Adipose tissue (tissue), 3 donors: Measurements from ENCODE around the gene TSTD2. TPM values are rescaled to one million over a fixed set of nuclear protein-coding genes. Genes with fewer than 3 reads are reported as not detected.
A peak's percentile ranks its signal among the peaks of the same experiment; 100 is the strongest.
"Not testable (repeated sequence)": the region's sequence is repeated elsewhere in the genome, so short reads cannot be mapped to it uniquely, and the experiment has no call there.

ENCODE experiments used
- H3K27ac ChIP-seq: one replicate; pipeline ENCODE4 v1.5.1; 2013; ENCODE audit warnings: low read depth, low read length
- WGBS, 3 donors: extraction: QIAGEN DNeasy Blood & Tissue Kit; methylation state at CpG; one replicate each; pipeline ENCODE4 v1.1.7; 2013; 5-methylcytosine and 5-hydroxymethylcytosine counted together
- polyA plus RNA-seq, 3 donors: library from polyadenylated mRNA; stranded (reverse); fragments of 200-250 nt; gene quantifications; one replicate each; pipeline ENCODE4 v1.2.3, GENCODE V29; 2013
- donor health status: healthy with polysubstance abuse.
- donor health status: Bipolar disorder and iron deficiency.
- donor health status: healthy.

TSTD2 gene
- polyA plus RNA-seq, 3 donors = 6.5 to 10.3 (median 9.8) TPM

DNA sequence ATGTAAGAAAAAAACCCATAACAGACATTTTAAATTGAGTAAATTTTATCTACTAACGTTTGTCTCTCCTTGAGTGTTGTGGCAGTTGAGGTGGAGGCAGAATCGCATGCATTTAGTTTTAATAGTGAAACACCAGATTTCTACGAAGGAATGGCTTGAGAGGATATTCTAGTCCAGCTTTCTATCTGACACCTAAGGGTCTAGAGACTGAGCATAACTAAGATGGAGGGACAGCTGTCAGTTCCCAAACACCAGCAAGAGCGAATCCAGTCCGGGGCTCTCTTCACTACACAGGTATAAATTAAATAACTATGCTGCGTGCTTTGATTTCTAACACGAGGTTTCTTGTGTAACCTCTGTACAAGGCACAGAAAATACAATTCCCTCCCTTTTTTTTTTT lies 1.9 kb upstream of the TSTD2 start:
- no peak overlapping the region for H3K27ac ChIP-seq
- WGBS, 3 donors = 64 to 77% (median 76%) methylated on average over 7 of the region's 7 CpGs

DNA sequence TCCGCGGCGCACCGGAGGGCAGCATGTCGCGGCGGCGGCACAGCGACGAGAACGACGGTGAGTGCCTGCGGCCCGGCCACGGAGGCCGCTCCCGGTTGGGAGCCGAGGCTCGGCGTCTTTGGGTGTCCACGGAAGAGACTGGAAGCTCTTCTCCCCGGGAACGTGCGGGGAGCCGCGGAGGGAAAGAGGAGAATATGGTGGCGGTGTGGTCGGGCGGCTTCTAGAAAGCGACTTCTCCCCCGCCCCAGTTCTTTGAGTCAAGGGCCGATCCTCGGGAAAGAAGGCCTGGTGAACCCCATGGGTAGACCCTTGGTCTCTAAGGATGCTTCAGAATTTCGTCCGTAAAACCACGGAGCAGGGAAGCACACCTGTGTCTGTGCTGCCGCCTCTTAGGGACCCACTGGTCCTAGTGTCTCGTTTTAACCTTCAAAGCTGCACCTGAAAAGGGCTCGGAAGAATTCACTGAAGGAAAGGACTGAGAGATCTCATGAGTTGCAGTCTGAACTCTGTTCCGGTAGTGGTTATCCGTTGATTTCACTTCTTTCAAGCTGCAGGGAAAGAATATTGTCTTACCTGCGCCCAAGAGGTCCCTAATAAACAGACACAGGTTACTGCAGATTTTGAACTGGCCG lies 807 bp upstream of the TSTD2 start:
- 0 to 1% (median 1%) methylated on average over 33 to 43 of the region's 43 CpGs for WGBS, 3 donors
- H3K27ac ChIP-seq = peak overlapping the region; percentile 86

DNA sequence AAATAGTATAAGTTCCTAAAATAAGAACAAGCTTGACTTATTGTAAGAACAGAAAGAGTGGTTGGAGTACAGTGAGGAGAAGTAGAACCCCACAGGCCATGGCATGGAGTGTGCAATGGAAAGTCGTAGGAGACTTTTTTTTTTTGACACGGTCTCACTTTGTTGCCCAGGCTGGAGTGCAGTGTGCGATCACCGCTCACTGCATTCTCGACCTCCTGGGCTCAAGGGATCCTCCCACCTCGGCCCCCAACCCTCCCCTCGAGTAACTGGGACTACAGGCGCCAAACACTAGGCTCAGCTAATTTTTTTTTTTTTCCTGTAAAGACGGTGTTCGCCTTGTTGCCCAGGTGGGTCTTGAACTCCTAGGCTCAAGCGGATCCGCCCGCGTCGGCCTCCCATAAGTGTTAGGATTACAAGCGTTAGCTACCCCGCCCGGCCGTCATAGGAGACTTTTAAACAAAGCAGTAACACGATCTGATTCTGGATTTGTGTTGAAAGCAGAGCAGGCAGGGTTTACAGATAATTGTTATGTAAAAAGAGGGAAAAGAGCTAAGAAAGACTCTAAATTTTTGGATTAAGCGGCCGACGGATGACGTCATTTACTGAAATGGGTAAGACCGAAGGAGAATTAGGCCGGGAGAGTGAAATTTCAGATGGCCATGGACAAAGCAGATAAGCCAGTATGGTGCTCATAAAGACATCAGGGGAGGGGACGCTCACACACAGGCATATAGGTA lies 752 bp downstream of the TSTD2 start:
- WGBS, 3 donors = 1 to 2% (median 1%) methylated on average over 27 of the region's 27 CpGs

DNA sequence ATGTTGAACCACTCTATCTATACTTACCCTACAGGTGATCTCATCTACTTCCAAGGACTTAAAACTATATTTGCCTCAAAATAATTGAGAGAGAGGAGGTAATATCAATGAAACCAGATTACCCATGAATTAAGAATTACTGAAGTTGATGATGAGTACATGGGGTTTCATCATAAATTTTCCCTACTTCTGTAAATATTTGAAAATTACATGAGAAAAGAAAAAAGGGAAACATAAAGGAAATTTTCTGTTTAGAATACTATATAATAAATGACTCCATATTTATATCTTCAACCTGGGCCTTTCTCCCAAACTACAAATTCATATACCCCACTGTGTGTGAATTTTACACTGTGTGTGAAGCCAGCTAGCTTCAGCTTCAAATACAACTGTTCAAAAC lies 2.6 kb downstream of the TSTD2 start:
- no peak overlapping the region for H3K27ac ChIP-seq

More for the DNA sequence above, 752 bp downstream of the TSTD2 start:
- H3K27ac ChIP-seq = peak overlapping the region; percentile 86

DNA sequence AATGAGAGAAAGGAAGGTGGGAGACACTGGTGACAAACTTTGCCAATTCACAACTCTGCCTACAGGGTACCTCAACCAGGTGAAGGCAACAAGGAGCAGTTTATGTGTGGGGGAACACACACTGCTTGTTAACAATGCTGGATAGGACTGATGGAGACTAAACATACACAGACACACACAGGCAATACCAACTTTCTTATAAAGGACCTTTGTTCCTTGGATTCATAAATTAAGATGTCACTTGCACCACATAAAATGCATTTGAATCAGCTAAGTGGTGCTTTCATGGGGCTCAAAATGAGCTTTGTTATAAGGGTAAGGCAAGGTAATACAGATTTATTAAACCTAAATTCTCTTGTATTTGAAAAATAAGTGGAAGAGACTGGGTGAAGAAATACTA lies 4.0 kb downstream of the TSTD2 start:
- H3K27ac ChIP-seq = no peak overlapping the region

DNA sequence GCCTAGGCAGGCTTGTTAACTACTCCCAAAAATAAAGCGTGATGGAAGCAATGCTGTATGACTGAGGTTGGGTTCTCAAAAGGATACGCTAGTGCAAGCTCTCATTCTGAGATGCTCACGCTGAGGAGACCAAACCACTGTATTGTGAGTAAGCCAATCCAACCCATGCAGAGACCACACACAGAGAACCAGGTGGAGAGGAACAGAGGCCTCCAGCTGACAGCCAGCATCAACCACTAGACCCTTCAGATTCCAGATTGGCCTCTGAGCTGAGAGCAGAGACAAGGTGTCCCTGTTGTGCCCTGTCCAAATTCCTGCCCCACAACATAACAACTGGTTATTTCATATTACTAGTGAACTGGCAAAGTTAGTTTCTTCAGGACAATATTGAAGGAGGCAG lies 4.5 kb downstream of the TSTD2 start:
- 86 to 94% (median 92%) methylated on average over 3 of the region's 3 CpGs for WGBS, 3 donors
- no peak overlapping the region for H3K27ac ChIP-seq

DNA sequence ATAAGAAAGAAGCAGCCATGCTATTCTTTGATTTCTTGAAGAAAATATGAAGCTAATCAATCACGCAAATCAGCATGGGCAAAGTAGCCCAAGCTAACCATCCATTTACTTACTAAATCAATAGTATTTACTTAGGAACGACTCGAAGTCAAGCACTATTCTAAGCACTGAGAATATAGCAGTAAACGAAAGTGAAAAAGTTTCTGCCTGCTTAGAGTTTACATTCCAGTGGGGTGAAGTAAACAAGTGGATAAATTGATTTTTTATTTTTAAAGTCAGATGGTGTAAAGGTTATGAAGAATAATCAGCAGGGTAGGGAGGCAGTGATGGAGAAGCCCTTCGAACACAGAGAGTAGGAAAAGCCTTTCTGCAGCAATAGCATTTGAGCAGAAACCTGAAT lies 5.5 kb downstream of the TSTD2 start:
- H3K27ac ChIP-seq = no peak overlapping the region
- WGBS, 3 donors = 29 to 74% (median 69%) methylated on average over 5 of the region's 5 CpGs

DNA sequence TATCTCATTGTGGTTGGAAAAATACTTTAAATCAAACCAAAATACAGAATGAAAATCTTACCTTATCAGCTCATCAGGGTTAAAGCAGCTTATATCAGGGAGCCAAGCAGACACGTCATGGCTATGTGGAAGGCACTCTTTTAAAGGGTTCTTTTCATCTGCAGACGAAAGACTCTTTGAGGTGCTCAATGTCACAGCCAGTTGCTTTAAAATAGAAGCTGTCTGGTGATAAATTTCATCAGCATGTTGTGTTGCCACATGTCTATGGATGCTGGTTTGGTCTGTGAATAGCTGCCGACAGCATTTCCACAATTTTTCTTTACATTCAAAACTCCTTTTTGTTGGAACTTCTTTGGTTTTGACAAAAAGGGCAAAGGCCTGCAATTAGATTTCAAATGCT lies 7.5 kb downstream of the TSTD2 start:
- WGBS, 3 donors = 64 to 78% (median 65%) methylated on average over 3 of the region's 3 CpGs

DNA sequence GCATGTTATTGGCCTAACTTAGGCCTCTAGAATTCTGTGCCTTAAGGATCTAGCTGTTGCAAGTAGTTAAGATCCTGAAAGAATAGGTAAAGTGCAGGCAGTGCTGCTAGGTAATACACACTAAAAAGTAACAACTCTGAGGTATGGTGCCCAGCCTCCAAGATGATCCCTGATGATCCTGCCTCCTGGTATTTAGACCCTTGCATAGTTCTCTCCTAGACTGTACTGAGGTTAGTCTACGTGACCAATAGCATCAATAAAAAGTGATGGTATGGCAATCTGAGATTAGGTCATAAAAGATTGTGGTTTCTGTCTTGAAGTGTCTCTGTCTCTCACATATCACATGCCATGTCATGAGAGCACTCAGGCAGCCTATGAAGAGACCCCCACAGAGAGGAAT lies 9.2 kb downstream of the TSTD2 start:
- WGBS, 3 donors = 88 to 100% (median 91%) methylated on average over 1 of the region's 1 CpG
- H3K27ac ChIP-seq = no peak overlapping the region

More for the DNA sequence above, 7.5 kb downstream of the TSTD2 start:
- no peak overlapping the region for H3K27ac ChIP-seq

DNA sequence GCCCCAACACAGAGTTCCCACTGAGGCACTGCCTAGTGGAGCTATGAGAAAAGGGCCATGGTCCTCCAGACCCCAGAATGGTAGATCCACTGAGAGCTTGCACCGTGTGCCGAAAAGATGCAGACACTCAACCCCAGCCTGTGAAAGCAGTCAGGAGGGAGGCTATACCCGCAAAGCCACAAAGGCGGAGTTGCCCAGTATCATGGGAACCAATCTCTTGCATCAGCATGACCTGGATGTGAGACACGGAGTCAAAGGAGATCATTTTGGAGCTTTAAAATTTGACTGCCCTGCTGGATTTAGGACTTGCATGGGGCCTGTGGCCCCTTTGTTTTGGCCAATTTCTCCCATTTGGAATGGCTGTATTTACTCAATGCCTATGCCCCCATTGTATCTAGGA lies 10.7 kb downstream of the TSTD2 start:
- WGBS, 3 donors = 93 to 96% (median 93%) methylated on average over 5 of the region's 5 CpGs

DNA sequence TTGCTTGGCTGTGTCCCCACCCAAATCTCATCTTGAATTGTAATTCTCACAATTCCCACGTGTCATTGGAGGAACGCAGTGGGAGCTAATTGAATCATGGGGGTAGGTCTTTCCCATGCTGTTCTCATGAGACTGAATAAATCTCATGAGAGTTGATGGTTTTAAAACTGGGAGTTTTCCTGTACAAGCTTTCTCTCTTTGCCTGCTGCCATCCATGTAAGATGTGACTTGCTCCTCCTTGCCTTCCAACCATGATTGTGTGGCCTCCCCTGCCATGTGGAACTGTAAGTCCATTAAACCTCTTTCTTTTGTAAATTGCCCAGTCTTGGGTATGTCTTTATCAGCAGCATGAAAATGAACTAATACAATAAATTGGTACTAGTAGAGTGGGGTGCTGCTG lies 13.1 kb downstream of the TSTD2 start:
- H3K27ac ChIP-seq = not testable (repeated sequence)
- 97 to 98% (median 97%) methylated on average over 2 of the region's 2 CpGs for WGBS, 3 donors

More for the DNA sequence above, 10.7 kb downstream of the TSTD2 start:
- H3K27ac ChIP-seq = not testable (repeated sequence)

DNA sequence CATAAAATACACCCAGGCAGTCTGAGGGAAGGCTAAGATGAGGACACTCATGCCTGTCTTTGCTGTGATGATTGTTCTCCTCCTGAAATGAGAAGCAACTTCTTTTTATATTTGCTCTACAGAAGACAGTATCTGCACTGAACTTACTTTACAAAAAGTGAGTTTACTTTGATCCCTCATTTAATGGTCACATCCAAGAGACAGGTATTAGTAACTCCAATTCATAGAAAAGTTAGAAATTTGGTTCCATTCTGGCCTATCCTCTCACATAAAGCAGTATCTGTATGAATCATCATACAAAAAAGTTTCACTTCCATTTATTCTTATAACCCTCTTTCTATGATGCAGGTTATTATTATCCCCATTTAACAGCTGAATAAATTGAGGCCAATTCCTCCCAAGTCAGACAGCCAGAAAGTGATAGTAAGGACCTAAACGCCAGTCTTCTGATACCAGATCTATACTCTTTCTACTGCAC lies 15.2 kb downstream of the TSTD2 start:
- WGBS, 3 donors = 91 to 97% (median 93%) methylated on average over 1 of the region's 1 CpG

DNA sequence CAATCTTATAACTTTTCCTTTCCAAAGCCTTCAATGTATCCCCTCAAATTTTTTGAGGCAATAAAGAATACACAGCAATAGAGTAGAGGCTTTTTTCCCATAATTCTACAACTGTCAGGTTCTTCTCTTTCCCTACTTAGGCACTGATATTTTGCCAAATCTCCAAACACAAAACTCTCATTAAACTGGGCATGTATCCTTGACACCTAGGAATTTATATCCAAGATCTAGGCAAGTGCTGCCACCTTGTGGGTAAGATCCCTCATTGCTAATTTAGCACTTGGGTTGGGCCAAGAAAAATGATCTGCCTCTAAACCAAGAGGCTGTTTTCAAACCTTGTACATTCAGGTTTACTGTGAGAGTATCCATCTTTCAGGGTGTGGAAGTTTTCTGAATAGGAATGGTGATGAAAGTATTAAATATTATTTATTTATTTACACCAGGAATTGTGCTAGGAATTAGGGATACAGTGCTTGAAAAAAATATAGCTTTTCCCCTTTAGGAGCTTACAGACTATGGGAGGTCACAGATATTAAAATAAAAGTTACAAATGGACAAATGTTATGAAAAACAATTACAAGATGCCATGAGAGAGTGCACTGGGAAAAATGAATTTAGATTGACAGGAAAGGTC lies 17.6 kb downstream of the TSTD2 start:
- no peak overlapping the region for H3K27ac ChIP-seq

More for the DNA sequence above, 15.2 kb downstream of the TSTD2 start:
- no peak overlapping the region for H3K27ac ChIP-seq

DNA sequence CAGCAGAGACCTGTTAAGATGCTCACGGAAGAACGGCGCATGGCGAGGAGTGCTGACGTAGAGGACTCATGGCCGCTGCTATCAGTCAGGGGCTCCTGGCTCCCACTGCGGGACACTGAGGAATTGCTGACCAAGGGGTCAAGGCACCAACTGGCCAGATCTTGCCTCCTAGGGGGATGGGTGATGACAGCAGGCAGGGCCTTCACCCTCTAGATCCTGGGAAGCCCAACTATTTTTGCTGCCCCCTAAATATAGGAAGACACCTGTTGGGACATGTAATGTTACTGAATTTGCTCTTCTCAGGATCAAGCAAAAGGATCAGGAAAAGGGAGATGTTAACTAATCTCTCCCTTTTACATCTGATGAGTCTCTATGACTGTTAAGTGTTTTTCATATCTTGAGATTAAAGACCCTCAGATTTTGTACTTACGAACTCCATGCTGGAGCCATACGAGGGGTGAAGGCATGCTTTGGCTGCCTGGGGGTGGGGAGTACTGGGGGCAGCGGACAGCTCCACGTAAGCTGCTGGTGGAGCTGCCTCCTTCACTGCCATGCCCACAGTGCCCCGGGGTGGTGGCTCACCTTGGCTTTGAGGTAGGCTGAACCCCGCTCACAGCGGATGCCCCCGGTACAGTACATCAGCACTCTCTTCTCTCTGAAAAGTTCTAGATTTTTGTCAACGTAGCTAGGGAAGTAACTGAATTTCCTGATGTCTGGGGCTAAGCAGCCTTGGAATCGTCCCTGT lies 28.1 kb downstream of the TSTD2 start:
- no peak overlapping the region for H3K27ac ChIP-seq
- WGBS, 3 donors = 92 to 96% (median 94%) methylated on average over 17 of the region's 17 CpGs

DNA sequence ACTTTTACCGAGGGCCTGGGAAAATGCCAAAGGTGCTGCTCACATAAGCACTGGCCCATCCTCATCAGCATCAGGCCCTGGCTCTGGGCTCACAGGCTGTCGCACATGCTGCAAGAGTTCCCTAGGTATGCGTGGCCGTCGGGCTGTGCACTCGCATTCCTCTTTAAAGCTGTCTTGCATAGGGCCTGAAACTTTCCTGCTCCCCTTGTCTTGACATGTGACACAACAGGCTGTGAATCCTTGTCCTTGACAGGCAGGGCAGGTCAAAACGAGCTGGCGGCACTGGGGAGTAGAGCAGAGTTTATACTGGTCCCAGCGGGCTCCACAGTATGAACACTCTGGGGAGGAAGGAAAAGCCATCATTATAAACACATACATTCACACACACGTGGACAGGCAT lies 30.7 kb downstream of the TSTD2 start:
- H3K27ac ChIP-seq = no peak overlapping the region
- WGBS, 3 donors = 76 to 82% (median 77%) methylated on average over 10 of the region's 10 CpGs

DNA sequence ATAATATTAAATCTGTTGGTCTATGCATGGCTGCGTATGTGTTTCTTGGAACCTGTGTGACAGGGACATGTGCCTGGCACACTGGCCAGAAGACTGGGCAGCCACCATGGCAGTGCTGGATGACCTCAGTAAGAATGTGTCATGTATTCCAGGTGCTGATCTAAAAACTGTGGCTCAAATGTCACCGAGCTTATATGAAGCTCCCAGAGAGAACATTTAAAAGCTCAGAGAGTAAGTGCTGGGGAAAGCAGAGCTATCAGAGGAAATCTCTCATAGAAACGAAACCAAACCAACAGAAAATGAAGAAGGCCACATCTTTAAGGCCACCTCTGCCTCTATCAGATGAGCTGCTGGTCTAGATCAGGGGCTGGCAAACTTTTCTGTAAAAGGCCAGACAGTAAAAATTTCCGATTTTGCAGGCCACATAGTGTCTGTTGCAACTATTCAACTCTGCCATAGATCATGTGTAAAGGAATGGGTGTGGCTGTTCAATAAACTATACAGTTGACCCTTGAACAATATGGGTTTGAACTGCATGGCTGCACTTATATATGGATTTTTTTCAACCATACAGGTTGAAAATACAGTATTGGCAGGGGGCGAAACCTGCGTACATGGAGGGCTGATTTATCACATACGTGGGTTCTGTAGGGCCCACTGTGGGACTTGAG lies 31.8 kb downstream of the TSTD2 start:
- 90 to 95% (median 94%) methylated on average over 7 of the region's 7 CpGs for WGBS, 3 donors
- no peak overlapping the region for H3K27ac ChIP-seq

DNA sequence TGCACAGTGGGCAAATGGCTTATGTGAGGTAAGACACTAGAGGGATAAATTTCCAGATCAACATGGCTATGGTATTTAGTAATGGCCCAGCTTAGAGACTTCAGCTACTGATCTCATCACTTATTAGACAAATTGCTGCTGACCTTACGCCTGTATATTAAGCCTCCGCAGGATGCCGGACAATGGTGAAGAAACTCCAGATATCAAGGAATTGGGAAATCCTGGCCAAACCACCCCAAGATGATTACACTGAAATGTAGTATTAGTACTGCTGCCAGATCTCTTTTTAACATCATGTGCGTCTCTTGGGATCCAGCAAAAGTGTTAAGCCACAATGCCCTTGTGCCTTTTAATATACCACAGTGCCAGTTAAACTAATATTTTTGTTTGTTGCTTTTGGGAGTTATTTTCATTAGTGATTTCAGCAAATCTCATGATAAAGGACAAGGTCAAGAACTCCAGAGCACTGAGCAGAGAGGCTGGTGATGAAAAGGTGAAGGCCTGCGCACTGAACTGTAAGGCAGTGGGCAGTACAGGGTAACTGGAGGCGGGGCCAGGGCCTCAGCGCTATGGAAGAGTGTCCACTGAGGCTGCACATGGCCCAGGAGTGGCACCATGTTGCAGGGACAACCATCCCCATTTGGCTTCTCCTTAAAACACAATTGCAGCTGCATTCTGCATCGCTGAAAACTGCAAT lies 32.5 kb downstream of the TSTD2 start:
- WGBS, 3 donors = 88 to 93% (median 90%) methylated on average over 8 of the region's 8 CpGs
- no peak overlapping the region for H3K27ac ChIP-seq

DNA sequence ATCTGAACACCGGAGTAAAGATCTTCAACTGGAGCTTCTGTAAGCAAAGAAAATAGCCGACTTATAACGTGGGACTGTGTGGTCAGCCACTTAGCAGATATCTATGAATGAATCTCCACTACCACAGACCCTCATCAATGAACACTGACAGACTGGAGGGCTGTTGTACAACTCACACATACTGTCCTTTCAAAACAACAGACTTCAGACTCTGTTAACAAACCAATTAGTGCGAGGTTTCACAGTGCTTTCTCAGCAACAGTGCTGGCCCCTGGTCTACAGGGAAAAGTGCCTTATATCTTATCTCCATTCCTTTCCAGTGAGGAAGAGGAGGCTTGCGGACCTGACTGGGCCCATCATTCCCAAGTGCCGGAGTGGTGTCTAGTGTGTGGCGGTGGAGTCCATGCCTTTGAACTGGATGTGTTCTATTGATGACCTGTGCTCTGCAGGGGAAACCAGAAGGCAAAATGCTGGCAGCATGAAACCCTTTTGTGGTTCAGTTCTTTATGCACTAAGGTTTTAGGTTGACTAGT lies 33.8 kb downstream of the TSTD2 start:
- WGBS, 3 donors = 64 to 87% (median 78%) methylated on average over 7 of the region's 7 CpGs
- H3K27ac ChIP-seq = no peak overlapping the region
